Large intestine (tissue), 3 donors: Measurements from ENCODE around the gene SDK1. TPM values are rescaled to one million over a fixed set of nuclear protein-coding genes. Genes with fewer than 3 reads are reported as not detected.

ENCODE experiments used
- DNase-seq, 2 donors: peaks; one replicate each; pipeline versions ENCODE4 v3.0.0 to v3.0.0-alpha.2; 2013
- H3K27ac ChIP-seq: one replicate; pipeline ENCODE4 v1.5.1; 2013; ENCODE audit warnings: low read length
- H3K27me3 ChIP-seq: 2 replicates; pipeline ENCODE4 v1.6.1; 2013; ENCODE audit warnings: low read length; ENCODE audit not compliant: control insufficient read depth, insufficient read depth
- H3K36me3 ChIP-seq: 2 replicates; pipeline ENCODE4 v1.6.1; 2013; ENCODE audit warnings: low read length; ENCODE audit not compliant: control insufficient read depth, insufficient read depth
- H3K4me1 ChIP-seq: one replicate; pipeline ENCODE4 v1.6.1; 2013; ENCODE audit warnings: low read length; ENCODE audit not compliant: control insufficient read depth, insufficient read depth
- H3K4me3 ChIP-seq: one replicate; pipeline ENCODE4 v1.5.1; 2013; ENCODE audit warnings: low read length
- H3K9me3 ChIP-seq: one replicate; pipeline ENCODE4 v1.6.1; 2013; ENCODE audit warnings: mild to moderate bottlenecking, low read depth, low read length, moderate library complexity; ENCODE audit not compliant: control insufficient read depth
- WGBS: methylation state at CpG from one replicate; pipeline ENCODE4 v1.1.5; 2013; ENCODE audit warnings: low lambda C conversion rate; ENCODE audit not compliant: insufficient coverage; 5-methylcytosine and 5-hydroxymethylcytosine counted together
- polyA plus RNA-seq: library from polyadenylated mRNA; unstranded; fragments of 120-200 nt; gene quantifications from one replicate; pipeline ENCODE4 v1.2.1, GENCODE V29; 2013

The SDK1 gene
- polyA plus RNA-seq, 1 donor = 6.4 TPM

GRCh38 chr7:3518546-3518945 is 217.5 kb downstream of the SDK1 start:
- no peaks in the 10 kb centered on the region for H3K9me3 ChIP-seq
- H3K27me3 ChIP-seq = no peaks in the 10 kb centered on the region
- DNase-seq = no peak
- H3K4me1 ChIP-seq = peaks cover 4% of the 10 kb centered on the region
- no peak overlapping the region for H3K4me3 ChIP-seq
- H3K36me3 ChIP-seq = no peaks in the 10 kb centered on the region
- H3K27ac ChIP-seq = no peak overlapping the region
- WGBS = 86% methylated on average over 1 of the region's 1 CpG

GRCh38 chr7:3520206-3520605 is 219.2 kb downstream of the SDK1 start:
- Histone ChIP-seq H3K27me3 (no peaks in the 10 kb centered on the region), H3K4me3 (no peak overlapping the region), H3K4me1 (peaks cover 4% of the 10 kb centered on the region), H3K27ac (no peak overlapping the region), H3K9me3 (no peaks in the 10 kb centered on the region), H3K36me3 (no peaks in the 10 kb centered on the region)
- no CpG with 5 or more reads among the region's 2 CpGs for WGBS
- DNase-seq = peak; percentile 26 to 48

DNA sequence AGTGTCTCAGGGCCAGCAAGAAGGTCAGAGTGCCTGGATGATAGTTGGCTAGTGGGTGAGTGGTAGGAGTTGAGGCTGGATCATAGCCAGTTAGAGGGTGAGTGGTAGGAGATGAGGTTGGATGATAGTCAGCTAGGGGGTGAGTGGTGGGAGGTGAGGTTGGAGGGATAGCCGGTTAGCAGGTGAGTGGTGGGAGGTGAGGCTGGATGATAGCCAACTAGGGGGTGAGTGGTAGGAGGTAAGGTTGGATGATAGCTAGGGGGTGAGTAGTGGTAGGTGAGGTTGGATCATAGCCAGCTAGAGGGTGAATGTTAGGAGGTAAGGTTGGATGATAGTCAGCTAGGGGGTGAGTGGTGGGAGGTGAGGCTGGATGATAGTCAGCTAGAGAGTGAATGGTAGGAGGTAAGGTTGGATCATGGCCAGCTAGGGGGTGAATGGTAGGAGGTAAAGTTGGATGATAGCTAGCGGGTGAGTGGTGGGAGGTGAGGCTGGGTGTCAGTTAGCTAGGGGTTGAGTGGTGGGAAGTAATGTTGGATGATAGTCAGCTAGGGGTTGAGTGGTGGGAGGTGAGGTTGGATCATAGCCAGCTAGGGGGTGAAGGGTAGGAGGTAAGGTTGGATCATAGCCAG is 226.6 kb downstream of the SDK1 start:
- DNase-seq = no peak
- Histone ChIP-seq H3K4me1 (no peaks in the 10 kb centered on the region), H3K27ac (no peak overlapping the region), H3K27me3 (no peaks in the 10 kb centered on the region), H3K36me3 (no peaks in the 10 kb centered on the region), H3K9me3 (no peaks in the 10 kb centered on the region), H3K4me3 (no peak overlapping the region)
- no CpG with 5 or more reads among the region's 2 CpGs for WGBS

DNA sequence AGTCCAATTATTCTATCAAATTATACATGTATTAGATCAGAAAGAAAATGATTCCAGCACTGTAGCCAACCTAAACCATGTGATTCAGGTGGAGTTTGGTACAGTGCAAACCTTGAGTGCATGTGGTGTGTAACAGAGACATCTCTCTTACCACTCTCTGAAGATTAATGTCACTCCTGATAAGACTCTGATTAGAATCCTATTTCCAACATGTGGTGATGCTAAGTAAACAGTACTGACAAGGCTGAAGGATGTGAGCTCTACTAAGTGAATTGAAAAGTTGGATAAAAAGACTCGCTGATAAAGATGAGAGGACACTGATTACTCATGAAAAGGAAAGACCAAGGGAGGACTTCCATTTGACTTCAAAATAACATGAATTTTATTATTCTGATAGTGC is 232.0 kb downstream of the SDK1 start:
- Histone ChIP-seq H3K27me3 (no peaks in the 10 kb centered on the region), H3K4me3 (no peak overlapping the region), H3K36me3 (no peaks in the 10 kb centered on the region), H3K4me1 (no peaks in the 10 kb centered on the region), H3K27ac (no peak overlapping the region), H3K9me3 (no peaks in the 10 kb centered on the region)
- no CpG with 5 or more reads among the region's 1 CpG for WGBS
- DNase-seq = no peak

DNA sequence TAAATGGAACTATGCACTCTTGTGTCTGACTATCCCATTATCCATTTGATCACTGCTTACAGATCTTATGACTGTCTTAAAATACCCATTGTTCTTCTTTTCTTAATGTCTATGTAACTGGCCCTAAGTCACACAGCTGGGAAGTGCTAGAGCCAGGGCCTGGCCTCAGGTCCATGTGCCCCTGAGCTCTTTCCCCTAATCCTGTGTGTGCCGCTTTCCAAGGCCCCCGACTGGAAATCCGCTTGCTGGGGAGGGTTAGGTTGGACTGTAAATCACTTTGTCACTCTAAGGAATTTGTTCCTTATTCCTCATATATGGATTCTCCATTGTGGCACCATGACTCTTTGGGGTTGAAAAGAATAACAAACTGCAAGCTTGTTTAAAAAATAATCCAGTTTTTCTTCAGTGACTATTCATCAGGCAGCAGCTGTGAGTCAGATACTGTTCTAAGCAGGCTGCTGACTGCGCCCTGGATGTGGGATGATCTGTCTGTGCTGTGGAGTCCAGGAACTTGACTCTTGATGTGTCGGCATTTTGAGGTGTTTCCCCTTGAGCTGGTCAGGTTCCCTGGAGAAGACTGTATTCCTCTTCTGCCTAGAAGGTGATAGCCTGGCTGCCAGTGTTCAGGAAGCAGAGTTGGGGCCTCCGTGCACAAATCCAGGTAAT is 236.3 kb downstream of the SDK1 start:
- no CpG with 5 or more reads among the region's 6 CpGs for whole genome bisulfite sequencing
- no peaks in the 10 kb centered on the region for H3K9me3 ChIP-seq
- H3K36me3 ChIP-seq = no peaks in the 10 kb centered on the region
- no peak for DNase-seq
- H3K27me3 ChIP-seq = no peaks in the 10 kb centered on the region
- no peak overlapping the region for H3K4me3 ChIP-seq
- H3K27ac ChIP-seq = no peak overlapping the region
- no peaks in the 10 kb centered on the region for H3K4me1 ChIP-seq

GRCh38 chr7:3538041-3538440 is 237.0 kb downstream of the SDK1 start:
- Histone ChIP-seq H3K36me3 (no peaks in the 10 kb centered on the region), H3K27ac (no peak overlapping the region), H3K4me3 (no peak overlapping the region), H3K27me3 (no peaks in the 10 kb centered on the region), H3K9me3 (no peaks in the 10 kb centered on the region), H3K4me1 (no peaks in the 10 kb centered on the region)
- no peak for DNase-seq
- WGBS = 95% methylated on average over 2 of the region's 3 CpGs

- H3K27me3 ChIP-seq = no peaks in the 10 kb centered on the region
- H3K27ac ChIP-seq = no peak overlapping the region
- H3K36me3 ChIP-seq = no peaks in the 10 kb centered on the region
- H3K4me3 ChIP-seq = no peak overlapping the region
- WGBS = 95% methylated on average over 3 of the region's 5 CpGs
- no peaks in the 10 kb centered on the region for H3K4me1 ChIP-seq
- DNase-seq = no peak
- H3K9me3 ChIP-seq = no peaks in the 10 kb centered on the region
These were observed 239.6 kb downstream of the SDK1 start for GRCh38 chr7:3540456-3541220.

DNA sequence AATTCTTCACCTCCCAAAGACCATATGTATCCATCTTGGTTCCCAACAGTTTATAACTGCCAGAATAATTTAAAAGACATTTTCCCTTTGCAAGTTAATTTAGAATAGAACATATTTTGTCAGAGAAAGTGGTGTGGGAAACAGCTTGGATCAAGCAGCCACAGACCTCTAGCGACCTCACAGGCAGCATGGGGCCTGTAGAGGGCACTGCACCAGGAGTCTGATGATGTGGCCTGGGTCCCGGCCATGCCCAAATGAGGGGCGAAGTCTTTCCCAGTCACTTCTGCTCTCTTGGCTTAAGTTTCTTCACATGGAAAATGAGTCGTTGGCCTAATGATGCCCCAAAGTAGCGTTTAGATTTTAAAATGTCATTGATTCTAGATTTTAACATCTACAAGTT is 243.2 kb downstream of the SDK1 start:
- Histone ChIP-seq H3K27ac (no peak overlapping the region), H3K36me3 (no peaks in the 10 kb centered on the region), H3K9me3 (no peaks in the 10 kb centered on the region), H3K4me1 (no peaks in the 10 kb centered on the region), H3K27me3 (no peaks in the 10 kb centered on the region), H3K4me3 (no peak overlapping the region)
- WGBS = 92% methylated on average over 2 of the region's 5 CpGs
- no peak for DNase-seq

- Histone ChIP-seq H3K27me3 (no peaks in the 10 kb centered on the region), H3K27ac (no peak overlapping the region), H3K4me1 (no peaks in the 10 kb centered on the region), H3K36me3 (no peaks in the 10 kb centered on the region), H3K4me3 (no peak overlapping the region), H3K9me3 (no peaks in the 10 kb centered on the region)
- WGBS = no CpG with 5 or more reads among the region's 4 CpGs
- DNase-seq = no peak
These were observed 247.8 kb downstream of the SDK1 start for GRCh38 chr7:3548815-3549214.

- DNase-seq = no peak
- H3K4me1 ChIP-seq = no peaks in the 10 kb centered on the region
- no peak overlapping the region for H3K4me3 ChIP-seq
- H3K36me3 ChIP-seq = no peaks in the 10 kb centered on the region
- H3K27me3 ChIP-seq = no peaks in the 10 kb centered on the region
- H3K27ac ChIP-seq = no peak overlapping the region
- 75% methylated on average over 2 of the region's 2 CpGs for WGBS
- no peaks in the 10 kb centered on the region for H3K9me3 ChIP-seq
These were observed 248.5 kb downstream of the SDK1 start for GRCh38 chr7:3549601-3550000.
